ENCODE data around the gene FBXL4. TPM values are rescaled to one million over a fixed set of nuclear protein-coding genes. Genes with fewer than 3 reads are reported as not detected.

FBXL4 gene
- total and polyA plus RNA-seq, 10 of the 15 experiments (the other 5 are each of a cell fraction or from before 2014, with no cell fraction given): 2.9 to 16.9 (median 7.2) TPM

- Histone ChIP-seq H3K27me3 (replicated peaks in 1 of 2; ENCODE audit: control insufficient read depth in 2 of 2, insufficient read depth in 2 of 2, low read length in 1 of 2) (peaks cover 14 to 30% of the 10 kb centered on the region in 2 experiments), H2AFZ (ENCODE audit: control insufficient read depth, low read depth, low read length) (no peak overlapping the region), H3K4me1 (ENCODE audit: control insufficient read depth, insufficient read depth, low read length) (no peaks in the 10 kb centered on the region), H3K4me2 (ENCODE audit: control insufficient read depth, insufficient read depth) (no peak overlapping the region), H3K9me3 (replicated peaks; ENCODE audit: control insufficient read depth, insufficient read depth, low read length) (no peaks in the 10 kb centered on the region; the same call in 2 of the 3 replicates), H3K36me3 (ENCODE audit: control insufficient read depth in 2 of 2, insufficient read depth in 2 of 2, low read length in 1 of 2) (no peaks in the 10 kb centered on the region), H4K20me1 (ENCODE audit: control insufficient read depth, insufficient read depth) (no peaks in the 10 kb centered on the region), H3K79me2 (ENCODE audit: control insufficient read depth, insufficient read depth, low read length) (no peaks in the 10 kb centered on the region), H3K9ac (ENCODE audit: control insufficient read depth, insufficient read depth, low read length) (no peak overlapping the region), H3K27ac (ENCODE audit: control insufficient read depth, insufficient read depth) (no peak overlapping the region), H3K4me3 (no peak overlapping the region)
- no peak for ATAC-seq
- intact Hi-C loops (cut with micrococcal nuclease; ENCODE audit: unreplicated experiment) (loop anchor here (5.0 kb wide), 1 partner anchor 59 kb away; no protein-coding TSS in a partner anchor), in situ Hi-C loops (cut with MboI) (no loop called here)
- ChIA-PET SMC1A (ENCODE audit: uncharacterized antibody, unreplicated experiment) (interaction anchor here (0.7 kb wide), 1 partner anchor 25 kb away, joined by 3 read pairs; no protein-coding TSS in a partner anchor), CTCF (interaction anchor here (1.7 kb wide), 1 partner anchor 9 kb away, joined by 4 read pairs; no protein-coding TSS in a partner anchor), POLR2A (no interaction called here), RAD21 (ENCODE audit: unreplicated experiment) (no interaction called here)
- DNase-seq (ENCODE audit: low read depth, low spot score): no peak
- 14% methylated on average over 23 of the region's 23 CpGs for WGBS (ENCODE audit: insufficient coverage, insufficient replicate concordance, low lambda C conversion rate, missing lambda C conversion rate)
- TF ChIP-seq STAT3 (IDR thresholded peaks at IDR 0.05; ENCODE audit: low read depth, low read length): no peak
- TF ChIP-seq EZH2 (IDR thresholded peaks at IDR 0.05; ENCODE audit: borderline replicate concordance, control insufficient read depth, low read depth, low read length): peak; percentile 48; the same call in 1 of the 2 replicates
- BruUV-seq (replicated peaks): no TSS peak
- no peak for FAIRE-seq
Measured at GRCh38 chr6:98836025-98836961, 111.5 kb downstream of the FBXL4 start.

GRCh38 chr6:98835149-98836024 is 112.4 kb downstream of the FBXL4 start:
- Histone ChIP-seq H3K79me2 (ENCODE audit: control insufficient read depth, insufficient read depth, low read length) (no peaks in the 10 kb centered on the region), H3K4me2 (ENCODE audit: control insufficient read depth, insufficient read depth) (peak overlapping the region; percentile 25; the same call in 1 of the 2 replicates), H3K36me3 (ENCODE audit: control insufficient read depth in 2 of 2, insufficient read depth in 2 of 2, low read length in 1 of 2) (no peaks in the 10 kb centered on the region), H3K27ac (ENCODE audit: control insufficient read depth, insufficient read depth) (no peak overlapping the region), H3K4me1 (ENCODE audit: control insufficient read depth, insufficient read depth, low read length) (no peaks in the 10 kb centered on the region), H3K27me3 (replicated peaks in 1 of 2; ENCODE audit: control insufficient read depth in 2 of 2, insufficient read depth in 2 of 2, low read length in 1 of 2) (peaks cover 18 to 37% of the 10 kb centered on the region in 2 experiments), H3K9ac (ENCODE audit: control insufficient read depth, insufficient read depth, low read length) (no peak overlapping the region), H2AFZ (ENCODE audit: control insufficient read depth, low read depth, low read length) (no peak overlapping the region), H3K9me3 (replicated peaks; ENCODE audit: control insufficient read depth, insufficient read depth, low read length) (no peaks in the 10 kb centered on the region; the same call in 2 of the 3 replicates), H4K20me1 (ENCODE audit: control insufficient read depth, insufficient read depth) (no peaks in the 10 kb centered on the region), H3K4me3 (no peak overlapping the region)
- ChIA-PET SMC1A (ENCODE audit: uncharacterized antibody, unreplicated experiment) (no interaction called here), CTCF (no interaction called here), RAD21 (ENCODE audit: unreplicated experiment) (no interaction called here), POLR2A (no interaction called here)
- ATAC-seq: no peak
- DNase-seq (ENCODE audit: low read depth, low spot score): no peak
- intact Hi-C loops (cut with micrococcal nuclease; ENCODE audit: unreplicated experiment) (loop anchor here (5.0 kb wide), 1 partner anchor 58 kb away; no protein-coding TSS in a partner anchor), in situ Hi-C loops (cut with MboI) (no loop called here)
- BruUV-seq (replicated peaks): no TSS peak
- WGBS (ENCODE audit: insufficient coverage, insufficient replicate concordance, low lambda C conversion rate, missing lambda C conversion rate): 50% methylated on average over 41 of the region's 76 CpGs
- no peak for FAIRE-seq
- TF ChIP-seq ATF2 (IDR thresholded peaks at IDR 0.05; ENCODE audit: low read length) (no peak), PRDM15 (CRISPR knock-in tag; IDR thresholded peaks at IDR 0.05) (no peak), HSF1 (IDR thresholded peaks at IDR 0.05; ENCODE audit: low read depth, low read length) (no peak), SP1 (IDR thresholded peaks at IDR 0.05; ENCODE audit: low read depth, low read length) (no peak)
